ENCODE measurements around the gene RPL3.

DNA sequence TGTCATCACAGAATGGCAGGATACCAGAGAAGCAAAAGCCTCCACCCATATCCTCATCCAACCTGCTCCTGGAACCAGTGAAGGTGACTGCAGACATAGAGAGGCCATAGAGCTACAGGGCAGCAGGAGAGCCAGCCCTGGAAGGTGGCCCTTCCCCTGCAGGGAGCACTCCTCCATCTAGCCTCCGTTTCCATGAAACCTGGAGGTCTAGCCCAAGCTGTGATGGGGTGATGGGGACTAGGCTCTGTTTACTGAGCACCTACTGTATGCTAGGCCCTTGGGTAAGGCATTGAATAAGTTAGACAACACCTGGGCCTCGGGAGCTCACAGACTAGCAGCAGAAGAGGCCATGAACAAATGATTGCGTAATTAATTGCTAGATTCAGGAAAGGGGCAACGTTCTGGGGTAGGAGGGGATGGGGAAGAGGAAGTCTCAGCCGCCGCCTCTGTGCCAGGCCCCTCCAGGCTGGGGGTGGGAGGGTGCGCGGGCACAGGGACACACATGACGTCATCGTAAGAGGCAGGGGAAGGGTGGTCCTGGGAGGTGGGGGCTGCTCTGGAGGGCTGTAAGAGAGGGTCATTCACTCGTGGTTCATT is 29.6 kb upstream of the RPL3 start:
- TF ChIP-seq POLR2A (IDR thresholded peaks at IDR 0.05; ENCODE audit: low read depth) (no peak), POLR2AphosphoS5 (IDR thresholded peaks at IDR 0.05) (no peak)
- TF ChIP-seq, protein P1, sequence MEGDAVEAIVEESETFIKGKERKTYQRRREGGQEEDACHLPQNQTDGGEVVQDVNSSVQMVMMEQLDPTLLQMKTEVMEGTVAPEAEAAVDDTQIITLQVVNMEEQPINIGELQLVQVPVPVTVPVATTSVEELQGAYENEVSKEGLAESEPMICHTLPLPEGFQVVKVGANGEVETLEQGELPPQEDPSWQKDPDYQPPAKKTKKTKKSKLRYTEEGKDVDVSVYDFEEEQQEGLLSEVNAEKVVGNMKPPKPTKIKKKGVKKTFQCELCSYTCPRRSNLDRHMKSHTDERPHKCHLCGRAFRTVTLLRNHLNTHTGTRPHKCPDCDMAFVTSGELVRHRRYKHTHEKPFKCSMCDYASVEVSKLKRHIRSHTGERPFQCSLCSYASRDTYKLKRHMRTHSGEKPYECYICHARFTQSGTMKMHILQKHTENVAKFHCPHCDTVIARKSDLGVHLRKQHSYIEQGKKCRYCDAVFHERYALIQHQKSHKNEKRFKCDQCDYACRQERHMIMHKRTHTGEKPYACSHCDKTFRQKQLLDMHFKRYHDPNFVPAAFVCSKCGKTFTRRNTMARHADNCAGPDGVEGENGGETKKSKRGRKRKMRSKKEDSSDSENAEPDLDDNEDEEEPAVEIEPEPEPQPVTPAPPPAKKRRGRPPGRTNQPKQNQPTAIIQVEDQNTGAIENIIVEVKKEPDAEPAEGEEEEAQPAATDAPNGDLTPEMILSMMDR (IDR thresholded peaks at IDR 0.05) = no peak

Measured in esophagus muscularis mucosa (tissue), 3 donors.